Activated CD8-positive, alpha-beta T cell treated with anti-CD3 and anti-CD28 coated beads for 36 hours (primary cell): ENCODE data around the gene TRPV2. TPM values are rescaled to one million over a fixed set of nuclear protein-coding genes. Genes with fewer than 3 reads are reported as not detected.

ENCODE experiments used
- ATAC-seq: fragments of 200-7000 bp; cut with Tn5 transposase; one replicate; pipeline ENCODE4 v1.10.0; 2021; ENCODE audit warnings: mild to moderate bottlenecking, moderate library complexity
- CTCF ChIA-PET: fragments of 350-600 bp; sonication (Branson Sonifier 250); formaldehyde crosslinking; loops from one replicate; lab custom pipeline; 2021; ENCODE audit warnings: antibody characterized with exemption; lab: Charles Lee
- POLR2A ChIA-PET: fragments of 350-600 bp; sonication (Branson Sonifier 250); formaldehyde crosslinking; loops from one replicate; lab custom pipeline; 2021; ENCODE audit warnings: antibody characterized with exemption; lab: Charles Lee
- DNase-seq: peaks from one replicate; pipeline ENCODE4 v3.0.0-alpha.2; 2020
- H3K27ac Mint-ChIP-seq: one replicate; pipeline ENCODE4 v1.8.0; 2021; ENCODE audit warnings: mild to moderate bottlenecking, mixed read lengths
- H3K27me3 Mint-ChIP-seq: one replicate; pipeline ENCODE4 v1.8.0; 2021; ENCODE audit warnings: mixed read lengths
- H3K36me3 Mint-ChIP-seq: one replicate; pipeline ENCODE4 v1.8.0; 2021; ENCODE audit warnings: low read depth, mixed read lengths
- H3K4me1 Mint-ChIP-seq: one replicate; pipeline ENCODE4 v1.8.0; 2021; ENCODE audit warnings: low read depth, mixed read lengths
- H3K4me3 Mint-ChIP-seq: one replicate; pipeline ENCODE4 v1.8.0; 2021; ENCODE audit warnings: mild to moderate bottlenecking, moderate library complexity, mixed read lengths
- H3K9me3 Mint-ChIP-seq: one replicate; pipeline ENCODE4 v1.8.0; 2021; ENCODE audit warnings: mixed read lengths
- intact Hi-C: fragments of 100-400 bp; cut with micrococcal nuclease; formaldehyde crosslinking; loops from one replicate; pipeline ENCODE4 v1.10.0; 2022
- total RNA-seq, 2 experiments: library from RNA; stranded (reverse); gene quantifications; one replicate each; pipeline ENCODE4 v1.2.3, GENCODE V29; 2021
- TF ChIP-seq, protein P1 (sequence below): fragments of 200-600 bp; IDR thresholded peaks from one replicate; pipeline ENCODE4 v1.8.0; 2022; ENCODE audit warnings: antibody characterized with exemption, mild to moderate bottlenecking

Gene TRPV2
- total RNA-seq, 2 experiments from 2014 or later = 44.6 to 47.6 TPM

- ChIA-PET POLR2A (interaction anchor here (1.0 to 11.6 kb wide), 13 partner anchors 10 to 91 kb away, joined by 3 to 200 read pairs (median 5); partner anchors contain the start of genes CENPV, TRPV2 and UBB), CTCF (interaction anchor here (1.2 to 2.1 kb wide), 7 partner anchors 10 to 147 kb away, joined by 3 to 12 read pairs (median 5); no protein-coding TSS in a partner anchor)
- Mint-ChIP-seq H3K27ac (peak overlapping the region; percentile 91), H3K36me3 (peaks cover 71% of the 10 kb centered on the region), H3K4me3 (peak overlapping the region; percentile 96), H3K9me3 (no peaks in the 10 kb centered on the region), H3K27me3 (no peaks in the 10 kb centered on the region), H3K4me1 (peaks cover 60% of the 10 kb centered on the region)
- intact Hi-C loops = no loop called here
- ATAC-seq = no peak
- TF ChIP-seq, protein P1, sequence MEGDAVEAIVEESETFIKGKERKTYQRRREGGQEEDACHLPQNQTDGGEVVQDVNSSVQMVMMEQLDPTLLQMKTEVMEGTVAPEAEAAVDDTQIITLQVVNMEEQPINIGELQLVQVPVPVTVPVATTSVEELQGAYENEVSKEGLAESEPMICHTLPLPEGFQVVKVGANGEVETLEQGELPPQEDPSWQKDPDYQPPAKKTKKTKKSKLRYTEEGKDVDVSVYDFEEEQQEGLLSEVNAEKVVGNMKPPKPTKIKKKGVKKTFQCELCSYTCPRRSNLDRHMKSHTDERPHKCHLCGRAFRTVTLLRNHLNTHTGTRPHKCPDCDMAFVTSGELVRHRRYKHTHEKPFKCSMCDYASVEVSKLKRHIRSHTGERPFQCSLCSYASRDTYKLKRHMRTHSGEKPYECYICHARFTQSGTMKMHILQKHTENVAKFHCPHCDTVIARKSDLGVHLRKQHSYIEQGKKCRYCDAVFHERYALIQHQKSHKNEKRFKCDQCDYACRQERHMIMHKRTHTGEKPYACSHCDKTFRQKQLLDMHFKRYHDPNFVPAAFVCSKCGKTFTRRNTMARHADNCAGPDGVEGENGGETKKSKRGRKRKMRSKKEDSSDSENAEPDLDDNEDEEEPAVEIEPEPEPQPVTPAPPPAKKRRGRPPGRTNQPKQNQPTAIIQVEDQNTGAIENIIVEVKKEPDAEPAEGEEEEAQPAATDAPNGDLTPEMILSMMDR = no peak
- no peak for DNase-seq
Measured at GRCh38 chr17:16442594-16443510, 27.5 kb downstream of the TRPV2 start.

DNA sequence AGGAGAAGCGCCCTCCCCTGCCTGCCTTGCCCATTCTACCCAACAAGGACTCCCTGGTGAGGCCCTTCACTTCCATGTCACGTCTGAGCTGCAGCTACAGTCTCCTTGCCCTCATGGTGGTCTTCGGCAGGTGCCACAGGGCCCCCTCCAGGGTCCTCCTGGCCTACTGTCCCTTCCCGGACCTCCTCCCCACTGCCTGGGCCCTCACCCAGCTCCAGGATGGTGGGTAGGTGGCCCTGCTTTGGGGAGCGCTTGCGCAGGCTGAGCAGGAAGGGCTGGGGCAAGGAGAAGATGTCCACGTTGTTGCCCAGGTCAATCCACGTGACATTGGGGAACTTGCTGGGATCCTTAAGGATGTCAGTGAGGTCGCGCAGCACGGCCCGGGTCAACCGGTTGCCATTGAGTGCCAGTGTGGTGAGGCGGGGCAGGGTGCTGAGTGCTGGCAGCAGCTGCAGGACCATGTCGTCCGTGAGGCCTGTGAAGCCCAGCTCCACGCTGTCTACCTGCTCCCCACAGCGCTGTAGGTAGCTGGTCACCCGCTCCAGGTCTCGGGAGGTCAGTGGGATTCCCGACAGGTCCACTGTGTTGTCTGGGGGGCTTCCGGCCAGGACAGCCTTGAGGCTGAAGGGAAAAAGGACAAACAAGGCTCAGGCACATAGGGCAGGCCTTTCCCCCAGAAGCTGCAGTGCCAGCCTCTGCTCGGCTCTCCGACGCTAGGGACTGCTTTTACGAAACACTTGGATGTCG is 28.3 kb downstream of the TRPV2 start:
- ChIA-PET POLR2A (interaction anchor here (0.8 to 11.6 kb wide), 20 partner anchors 9 to 92 kb away, joined by 3 to 200 read pairs (median 4); partner anchors contain the start of genes CENPV, TRPV2 and UBB), CTCF (interaction anchor here (1.2 to 2.0 kb wide), 3 partner anchors 9 to 77 kb away, joined by 3 to 12 read pairs (median 5); no protein-coding TSS in a partner anchor)
- ATAC-seq (no peak), DNase-seq (no peak)
- H3K4me3 Mint-ChIP-seq = peak overlapping the region; percentile 5
- H3K36me3 Mint-ChIP-seq = peaks cover 79% of the 10 kb centered on the region
- peaks cover 63% of the 10 kb centered on the region for H3K4me1 Mint-ChIP-seq
- peak overlapping the region; percentile 91 for H3K27ac Mint-ChIP-seq
- intact Hi-C loops = no loop called here
- H3K27me3 Mint-ChIP-seq = no peaks in the 10 kb centered on the region
- H3K9me3 Mint-ChIP-seq = no peaks in the 10 kb centered on the region
- TF ChIP-seq, protein P1 = no peak

DNA sequence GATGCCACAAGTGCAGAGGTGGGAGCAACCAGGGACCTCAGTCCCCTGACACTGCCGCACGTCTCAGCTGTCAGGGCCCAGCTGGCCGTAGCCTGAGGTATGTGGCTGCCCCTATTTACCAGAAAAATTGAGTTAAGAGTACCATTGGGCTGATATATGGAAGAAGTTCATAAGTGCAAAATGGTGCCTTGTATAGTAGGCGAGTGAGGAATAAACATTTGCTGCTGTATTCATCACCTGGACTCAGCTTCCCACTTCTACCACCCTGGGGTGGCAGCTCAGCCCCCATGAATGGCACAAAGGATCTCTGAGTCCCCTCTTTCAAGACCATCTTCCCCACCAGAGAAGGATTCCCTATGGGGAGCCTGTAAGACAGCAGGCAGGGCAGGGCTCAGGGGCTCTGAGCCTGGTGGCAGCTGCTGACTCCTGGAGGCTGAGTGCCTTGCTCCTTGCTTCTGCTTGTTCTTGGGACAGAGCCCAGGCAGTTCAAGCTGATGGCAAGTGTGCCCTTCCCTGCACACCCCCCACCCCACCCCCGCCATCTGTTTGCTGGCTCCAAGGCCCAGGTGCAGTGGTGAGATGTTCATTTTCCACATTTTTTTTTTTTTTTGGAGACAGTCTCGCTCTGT is 29.0 kb downstream of the TRPV2 start:
- ChIA-PET POLR2A (interaction anchor here (0.8 to 11.6 kb wide), 17 partner anchors 8 to 68 kb away, joined by 3 to 200 read pairs (median 4); partner anchors contain the start of genes TRPV2 and UBB), CTCF (interaction anchor here (1.0 to 2.0 kb wide), 3 partner anchors 9 to 17 kb away, joined by 3 to 12 read pairs (median 5); no protein-coding TSS in a partner anchor)
- DNase-seq (no peak), ATAC-seq (no peak)
- Mint-ChIP-seq H3K9me3 (no peaks in the 10 kb centered on the region), H3K4me3 (peak overlapping the region; percentile 5), H3K27me3 (no peaks in the 10 kb centered on the region), H3K4me1 (peaks cover 70% of the 10 kb centered on the region), H3K27ac (peak overlapping the region; percentile 53), H3K36me3 (peaks cover 77% of the 10 kb centered on the region)
- intact Hi-C loops = no loop called here
- TF ChIP-seq, protein P1 = no peak

GRCh38 chr17:16446338-16446983 is 31.1 kb downstream of the TRPV2 start:
- Mint-ChIP-seq H3K4me1 (peaks cover 66% of the 10 kb centered on the region), H3K9me3 (no peaks in the 10 kb centered on the region), H3K27ac (peak overlapping the region; percentile 53), H3K27me3 (no peaks in the 10 kb centered on the region), H3K4me3 (no peak overlapping the region), H3K36me3 (peaks cover 69% of the 10 kb centered on the region)
- ATAC-seq = no peak
- ChIA-PET POLR2A (interaction anchor here (0.5 to 11.6 kb wide), 2 partner anchors 25 to 29 kb away, joined by 3 to 200 read pairs; partner anchors contain the start of gene TRPV2), CTCF (interaction anchor here (1.0 to 1.7 kb wide), 2 partner anchors 19 to 75 kb away, joined by 3 to 5 read pairs; no protein-coding TSS in a partner anchor)
- TF ChIP-seq, protein P1 = no peak
- DNase-seq = no peak
- intact Hi-C loops = no loop called here
